GM20000 (cell line): ENCODE data around the gene CFAP206.

ENCODE experiments used
- DNase-seq: peaks from one replicate; pipeline ENCODE4 v3.0.0; 2012; ENCODE audit warnings: low spot score
- TF ChIP-seq, protein P1 (sequence below): IDR thresholded peaks from 2 replicates; pipeline ENCODE4 v1.5.1; 2012; ENCODE audit warnings: mild to moderate bottlenecking, control low read depth; ENCODE audit errors: extremely low read depth, missing control alignments

Gene CFAP206

GRCh38 chr6:87396595-87397392 is 11.0 kb upstream of the CFAP206 start:
- DNase-seq: peak; percentile 43
- TF ChIP-seq, protein P1, sequence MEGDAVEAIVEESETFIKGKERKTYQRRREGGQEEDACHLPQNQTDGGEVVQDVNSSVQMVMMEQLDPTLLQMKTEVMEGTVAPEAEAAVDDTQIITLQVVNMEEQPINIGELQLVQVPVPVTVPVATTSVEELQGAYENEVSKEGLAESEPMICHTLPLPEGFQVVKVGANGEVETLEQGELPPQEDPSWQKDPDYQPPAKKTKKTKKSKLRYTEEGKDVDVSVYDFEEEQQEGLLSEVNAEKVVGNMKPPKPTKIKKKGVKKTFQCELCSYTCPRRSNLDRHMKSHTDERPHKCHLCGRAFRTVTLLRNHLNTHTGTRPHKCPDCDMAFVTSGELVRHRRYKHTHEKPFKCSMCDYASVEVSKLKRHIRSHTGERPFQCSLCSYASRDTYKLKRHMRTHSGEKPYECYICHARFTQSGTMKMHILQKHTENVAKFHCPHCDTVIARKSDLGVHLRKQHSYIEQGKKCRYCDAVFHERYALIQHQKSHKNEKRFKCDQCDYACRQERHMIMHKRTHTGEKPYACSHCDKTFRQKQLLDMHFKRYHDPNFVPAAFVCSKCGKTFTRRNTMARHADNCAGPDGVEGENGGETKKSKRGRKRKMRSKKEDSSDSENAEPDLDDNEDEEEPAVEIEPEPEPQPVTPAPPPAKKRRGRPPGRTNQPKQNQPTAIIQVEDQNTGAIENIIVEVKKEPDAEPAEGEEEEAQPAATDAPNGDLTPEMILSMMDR: no peak

DNA sequence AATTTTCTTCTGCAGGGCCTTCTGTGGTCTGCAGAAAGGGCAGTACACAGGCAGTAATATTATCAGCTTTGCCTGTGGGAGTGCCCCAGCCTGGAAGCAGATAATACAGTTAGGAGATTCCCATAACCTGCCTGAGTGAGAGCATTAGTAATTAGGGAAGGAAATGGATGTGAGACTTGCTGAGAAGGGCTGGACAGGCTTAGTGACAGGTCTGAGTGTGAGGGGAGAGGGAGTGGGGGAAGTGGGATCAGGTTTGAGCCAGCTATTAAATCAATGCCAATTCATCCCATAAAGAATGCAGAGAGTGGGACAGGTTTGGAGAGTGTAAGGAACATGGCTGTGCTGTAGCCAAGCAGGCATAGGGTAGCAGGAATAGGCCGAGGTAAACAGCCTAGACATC is 10.1 kb upstream of the CFAP206 start:
- TF ChIP-seq, protein P1: no peak
- DNase-seq: no peak

- TF ChIP-seq, protein P1: no peak
- no peak for DNase-seq
Observed at GRCh38 chr6:87401832-87402231, 5.9 kb upstream of the CFAP206 start.

DNA sequence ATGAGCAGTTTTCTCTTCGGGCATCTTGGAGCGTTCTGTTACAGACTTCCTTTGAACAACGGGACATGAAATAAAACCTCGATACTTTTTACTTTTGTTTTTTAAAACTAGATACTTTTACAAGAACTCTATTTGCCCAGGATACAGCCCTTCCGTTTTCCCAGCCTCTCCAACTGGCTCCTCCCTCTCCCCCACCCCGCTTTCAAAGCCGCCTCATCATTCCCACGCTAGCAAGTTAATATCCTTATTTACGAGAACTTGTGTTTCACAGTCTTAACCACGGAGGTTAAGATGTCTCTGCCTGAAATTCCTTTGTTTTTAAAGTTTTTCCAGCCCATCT is 241 bp upstream of the CFAP206 start:
- no peak for DNase-seq
- TF ChIP-seq, protein P1: no peak

- DNase-seq: no peak
- TF ChIP-seq, protein P1: no peak
Observed at GRCh38 chr6:87408721-87409155, 966 bp downstream of the CFAP206 start.

DNA sequence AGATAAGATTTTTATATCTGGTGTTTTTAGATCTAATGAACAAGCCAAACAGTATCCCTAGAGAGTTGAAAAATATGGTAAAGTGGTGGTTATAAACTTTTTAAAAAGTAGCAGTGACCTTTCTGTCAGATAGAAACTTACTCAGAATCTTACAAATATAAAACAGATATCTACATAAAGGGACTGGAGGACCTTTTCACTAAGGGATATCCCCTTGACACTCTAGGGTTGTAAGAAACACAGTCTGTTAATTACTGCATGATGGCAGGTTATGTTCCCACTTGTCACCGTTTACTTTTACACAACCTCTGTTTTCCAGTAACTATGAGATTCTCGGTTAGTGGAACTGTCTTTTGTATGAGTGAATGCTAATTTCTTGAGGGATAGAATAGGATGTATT is 11.5 kb downstream of the CFAP206 start:
- TF ChIP-seq, protein P1: no peak
- no peak for DNase-seq

- DNase-seq: no peak
- TF ChIP-seq, protein P1: no peak
Observed at GRCh38 chr6:87420360-87420759, 12.6 kb downstream of the CFAP206 start.
